Duodenal mucosa (tissue), 2 donors: ENCODE data around the gene DLGAP4.

Experiments
- H3K27ac ChIP-seq: one replicate; pipeline ENCODE4 v1.7.0; 2013; ENCODE audit warnings: low read depth, low read length
- H3K27me3 ChIP-seq, 2 donors: one replicate each; pipeline ENCODE4 v1.7.0; 2013; ENCODE audit warnings: low read length in 2 of 2, control low read depth in 1 of 2; ENCODE audit not compliant: insufficient read depth in 2 of 2, control insufficient read depth in 1 of 2
- H3K36me3 ChIP-seq, 2 donors: one replicate each; pipeline ENCODE4 v1.7.0; 2013; ENCODE audit warnings: low read length in 2 of 2, control low read depth in 1 of 2; ENCODE audit not compliant: insufficient read depth in 2 of 2, control insufficient read depth in 1 of 2
- H3K4me1 ChIP-seq, 2 donors: one replicate each; pipeline ENCODE4 v1.7.0; 2013; ENCODE audit warnings: low read length in 2 of 2, control low read depth in 1 of 2; ENCODE audit not compliant: insufficient read depth in 2 of 2, control insufficient read depth in 1 of 2
- H3K4me3 ChIP-seq, 2 donors: one replicate each; pipeline ENCODE4 v1.7.0; 2013; ENCODE audit warnings: low read length in 2 of 2, low read depth in 1 of 2
- H3K9ac ChIP-seq, 2 donors: one replicate each; pipeline ENCODE4 v1.7.0; 2013; ENCODE audit warnings: low read length in 2 of 2, low read depth in 1 of 2
- H3K9me3 ChIP-seq, 2 donors: one replicate each; pipeline ENCODE4 v1.7.0; 2013; ENCODE audit warnings: low read length in 2 of 2, control low read depth in 1 of 2; ENCODE audit not compliant: control insufficient read depth in 1 of 2

The DLGAP4 gene

DNA sequence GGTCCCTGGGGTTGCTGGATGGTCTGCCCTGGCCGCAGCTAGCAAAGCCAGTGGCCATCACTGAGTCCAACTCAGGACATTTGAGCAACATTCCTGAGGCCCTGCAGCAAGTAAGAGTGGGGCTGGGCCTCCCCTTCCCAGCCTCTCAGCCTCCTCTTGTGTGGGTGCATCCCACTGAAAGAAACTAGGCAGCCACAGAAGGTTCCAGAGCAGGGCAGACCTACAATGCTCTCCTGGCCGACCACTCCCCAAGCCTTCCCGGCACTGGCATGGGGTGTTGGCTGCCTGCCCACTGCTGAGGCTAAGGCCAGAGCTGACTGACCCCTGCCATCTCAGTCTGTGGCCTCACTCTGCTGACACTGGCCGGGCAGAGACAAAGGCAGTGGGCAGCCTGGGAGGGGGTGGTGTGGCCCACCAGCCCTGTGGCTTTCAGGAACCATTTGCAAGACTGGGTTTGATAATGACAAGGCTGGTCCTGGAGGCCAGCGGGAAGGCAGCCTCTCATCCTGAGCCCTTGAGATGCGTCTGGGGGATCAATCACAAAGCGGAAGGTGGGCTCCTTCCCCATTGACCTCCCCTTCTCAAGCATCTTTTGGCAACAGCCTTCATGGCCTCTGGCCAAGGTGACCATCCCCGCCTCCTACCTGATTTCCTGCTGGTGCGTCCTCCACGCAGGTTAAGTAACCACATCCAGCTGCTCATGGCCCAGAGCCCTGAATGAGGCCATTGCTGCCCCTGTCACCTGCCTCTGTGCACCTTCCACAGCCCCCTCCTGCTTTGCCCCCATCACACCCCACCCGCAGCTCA, 9.6 kb downstream of the DLGAP4 start:
- Histone ChIP-seq H3K4me3 (no peak overlapping the region), H3K9me3 (no peaks in the 10 kb centered on the region), H3K36me3 (no peaks in the 10 kb centered on the region), H3K9ac (no peak overlapping the region), H3K4me1 (no peaks in the 10 kb centered on the region), H3K27me3 (peaks cover 3 to 18% of the 10 kb centered on the region in 2 donors), H3K27ac (no peak overlapping the region)

GRCh38 chr20:36317675-36318074, 11.5 kb downstream of the DLGAP4 start:
- peaks cover 3 to 14% of the 10 kb centered on the region in 2 donors for H3K27me3 ChIP-seq
- no peaks in the 10 kb centered on the region for H3K9me3 ChIP-seq
- no peak overlapping the region for H3K9ac ChIP-seq
- no peak overlapping the region for H3K27ac ChIP-seq
- no peaks in the 10 kb centered on the region for H3K4me1 ChIP-seq
- H3K4me3 ChIP-seq = no peak overlapping the region
- H3K36me3 ChIP-seq = no peaks in the 10 kb centered on the region

DNA sequence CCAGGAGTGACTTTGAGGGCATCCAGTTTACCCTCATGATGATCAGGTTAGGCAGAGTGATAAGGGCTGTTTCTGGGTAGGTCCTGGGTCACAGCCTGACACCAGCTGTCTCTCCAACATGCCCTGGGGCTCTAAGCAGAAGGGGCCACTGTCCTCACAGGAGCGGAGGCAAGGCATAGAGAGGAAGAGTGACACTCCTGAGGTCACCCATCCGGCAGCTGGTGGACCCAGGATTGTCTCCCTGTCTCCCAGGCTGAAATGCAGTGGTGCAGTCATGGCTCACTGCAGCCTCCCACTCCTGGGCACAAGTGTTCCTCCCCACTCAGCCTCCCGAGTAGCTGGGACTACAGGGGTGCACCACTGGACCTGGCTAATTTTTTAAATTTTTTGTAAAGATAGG, 12.0 kb downstream of the DLGAP4 start:
- peaks cover 3 to 12% of the 10 kb centered on the region in 2 donors for H3K27me3 ChIP-seq
- H3K4me3 ChIP-seq = no peak overlapping the region
- no peak overlapping the region for H3K27ac ChIP-seq
- no peak overlapping the region for H3K9ac ChIP-seq
- no peaks in the 10 kb centered on the region for H3K9me3 ChIP-seq
- H3K36me3 ChIP-seq = no peaks in the 10 kb centered on the region
- H3K4me1 ChIP-seq = no peaks in the 10 kb centered on the region

- Histone ChIP-seq H3K9me3 (no peaks in the 10 kb centered on the region), H3K36me3 (no peaks in the 10 kb centered on the region), H3K27ac (no peak overlapping the region)
Measured at GRCh38 chr20:36319356-36320260, 13.5 kb downstream of the DLGAP4 start.

DNA sequence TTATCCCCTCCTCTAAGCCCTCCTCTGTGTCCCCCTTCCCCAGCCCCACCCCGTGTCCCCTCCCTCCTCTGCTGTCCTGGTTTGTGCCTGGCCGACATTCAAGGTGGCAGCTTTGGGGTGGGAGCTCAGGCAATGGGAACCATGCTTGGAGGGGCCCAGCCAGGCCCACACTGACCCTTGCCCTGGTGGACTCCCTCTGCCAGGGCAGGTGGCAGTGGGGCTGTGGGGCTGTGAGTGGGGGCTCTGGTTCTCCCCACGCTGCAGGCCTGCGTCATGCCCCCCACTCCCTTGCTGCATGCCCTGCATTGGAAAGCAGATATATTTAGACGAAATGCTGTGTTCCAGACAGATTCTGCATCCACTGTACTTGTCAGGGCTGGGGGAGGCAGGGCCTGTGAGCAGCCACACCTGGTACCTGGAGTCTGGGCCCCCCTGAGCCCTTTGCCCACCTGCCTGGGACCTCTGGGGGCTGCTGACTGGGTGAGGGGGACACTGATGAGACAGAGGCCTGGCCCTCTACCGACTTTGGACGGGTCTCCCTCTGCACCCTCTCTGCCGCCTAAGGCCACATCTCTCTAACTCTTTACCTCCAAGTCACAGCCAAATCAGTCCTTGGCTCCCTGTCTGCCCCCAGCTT, 14.2 kb downstream of the DLGAP4 start:
- Histone ChIP-seq H3K9ac (no peak overlapping the region), H3K9me3 (no peaks in the 10 kb centered on the region), H3K27ac (no peak overlapping the region), H3K27me3 (peaks cover 0 to 6% of the 10 kb centered on the region in 2 donors), H3K4me3 (no peak overlapping the region), H3K36me3 (no peaks in the 10 kb centered on the region), H3K4me1 (no peaks in the 10 kb centered on the region)

More at GRCh38 chr20:36319356-36320260, 13.5 kb downstream of the DLGAP4 start:
- H3K27me3 ChIP-seq = peaks cover 0 to 6% of the 10 kb centered on the region in 2 donors
- no peak overlapping the region for H3K4me3 ChIP-seq
- H3K4me1 ChIP-seq = no peaks in the 10 kb centered on the region
- H3K9ac ChIP-seq = no peak overlapping the region

DNA sequence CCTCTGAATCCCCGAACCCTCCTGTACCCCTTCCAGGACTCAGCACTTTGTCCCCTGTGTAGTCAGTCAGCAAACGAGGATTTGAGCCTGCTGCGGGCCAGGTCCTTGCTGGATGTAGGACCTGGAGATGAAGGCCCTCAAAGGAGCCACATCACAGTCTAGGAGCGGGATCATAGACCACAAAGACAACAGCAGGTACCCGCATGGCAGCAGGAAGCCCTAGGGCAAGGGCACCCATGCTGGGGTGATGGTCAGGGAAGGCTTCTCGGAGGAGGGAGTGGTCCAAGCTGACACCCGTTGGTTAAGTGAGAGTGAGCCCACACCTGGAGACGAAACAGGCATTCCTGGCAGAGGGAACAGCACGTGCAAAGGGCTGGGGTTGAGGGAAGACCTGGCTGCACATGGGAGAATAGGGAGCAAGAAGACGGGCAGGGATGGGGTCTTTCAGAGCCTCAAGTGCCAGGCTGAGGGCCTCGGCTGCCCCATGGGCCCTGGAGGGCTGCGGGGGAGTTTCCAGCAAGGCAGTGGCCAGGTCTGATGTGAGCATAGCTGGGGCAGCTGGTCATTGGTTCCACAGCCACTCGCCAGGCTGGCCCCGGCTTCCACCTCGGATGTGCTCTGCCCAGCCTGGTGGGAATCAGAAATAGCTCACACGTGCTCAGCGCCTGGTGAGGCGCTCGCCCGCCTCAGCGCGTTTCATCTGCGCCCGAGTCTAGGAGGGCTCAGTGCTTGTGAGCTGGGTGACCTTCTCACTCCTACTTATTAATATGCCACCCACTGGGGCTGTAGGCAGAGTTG, 15.0 kb downstream of the DLGAP4 start:
- Histone ChIP-seq H3K9ac (no peak overlapping the region), H3K4me1 (no peaks in the 10 kb centered on the region), H3K27ac (no peak overlapping the region), H3K9me3 (no peaks in the 10 kb centered on the region), H3K4me3 (no peak overlapping the region), H3K36me3 (no peaks in the 10 kb centered on the region), H3K27me3 (peaks cover 0 to 6% of the 10 kb centered on the region in 2 donors)

GRCh38 chr20:36322131-36322530, 16.0 kb downstream of the DLGAP4 start:
- H3K27ac ChIP-seq = no peak overlapping the region
- H3K36me3 ChIP-seq = no peaks in the 10 kb centered on the region
- H3K9me3 ChIP-seq = no peaks in the 10 kb centered on the region
- peaks cover 0 to 6% of the 10 kb centered on the region in 2 donors for H3K27me3 ChIP-seq
- no peaks in the 10 kb centered on the region for H3K4me1 ChIP-seq
- H3K9ac ChIP-seq = no peak overlapping the region
- H3K4me3 ChIP-seq = no peak overlapping the region

DNA sequence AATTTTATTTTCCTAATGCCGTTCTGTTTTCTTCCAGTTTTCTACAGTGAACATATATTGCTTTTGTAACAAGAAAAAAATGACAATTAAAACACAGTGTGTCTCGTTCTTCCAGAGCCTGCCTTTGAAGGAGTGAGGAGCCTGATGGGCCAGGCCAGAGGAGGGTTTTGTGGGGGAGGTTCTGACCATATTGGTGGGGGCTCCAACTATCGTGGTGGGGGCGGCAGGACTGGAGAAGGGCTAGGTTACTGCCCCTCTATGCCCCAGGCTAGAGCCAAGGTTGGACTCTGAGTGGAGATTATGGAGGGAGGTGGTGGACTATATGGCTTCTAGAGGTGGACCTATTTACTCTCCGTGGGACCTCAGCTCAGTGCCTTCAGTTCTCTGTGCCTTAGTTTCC, 24.0 kb downstream of the DLGAP4 start:
- peaks cover 0 to 10% of the 10 kb centered on the region in 2 donors for H3K27me3 ChIP-seq
- H3K36me3 ChIP-seq = no peaks in the 10 kb centered on the region
- no peaks in the 10 kb centered on the region for H3K9me3 ChIP-seq
- H3K4me1 ChIP-seq = no peaks in the 10 kb centered on the region
- no peak overlapping the region for H3K9ac ChIP-seq
- no peak overlapping the region for H3K27ac ChIP-seq
- H3K4me3 ChIP-seq = no peak overlapping the region

- Histone ChIP-seq H3K27ac (no peak overlapping the region), H3K27me3 (peaks cover 0 to 10% of the 10 kb centered on the region in 2 donors), H3K36me3 (no peaks in the 10 kb centered on the region), H3K9ac (no peak overlapping the region), H3K9me3 (no peaks in the 10 kb centered on the region), H3K4me3 (no peak overlapping the region), H3K4me1 (no peaks in the 10 kb centered on the region)
Measured at GRCh38 chr20:36331209-36331608, 25.1 kb downstream of the DLGAP4 start.
